Esophagus muscularis mucosa (tissue), 4 donors: ENCODE measurements around the gene PPP1R12A.

Source experiments
- CTCF ChIP-seq, 3 experiments: fragments of 200-600 bp in 2 of 3; fragments of 450-650 bp in 1 of 3; sonication (generic) in 2 of 3; IDR thresholded peaks; one replicate each; pipeline ENCODE4 v1.5.1; 2017 to 2019; ENCODE audit warnings: antibody characterized with exemption in 3 of 3, mild to moderate bottlenecking in 2 of 3, moderate library complexity in 1 of 3
- EP300 ChIP-seq: sonication (generic); formaldehyde crosslinking; IDR thresholded peaks from one replicate; pipeline ENCODE4 v1.6.1; 2017; ENCODE audit warnings: antibody characterized with exemption
- POLR2A ChIP-seq: fragments of 450-650 bp; IDR thresholded peaks from one replicate; pipeline ENCODE4 v1.6.1; 2017; ENCODE audit warnings: antibody characterized with exemption, moderate library complexity, mild to moderate bottlenecking, low read depth
- POLR2AphosphoS5 ChIP-seq, 2 donors: sonication (generic); formaldehyde crosslinking; IDR thresholded peaks; one replicate each; pipeline ENCODE4 v1.6.1; 2017; ENCODE audit warnings: antibody characterized with exemption in 2 of 2

- TF ChIP-seq POLR2A (no peak), CTCF (IDR thresholded peaks at IDR 0.05) (no peak), EP300 (no peak), POLR2AphosphoS5 (IDR thresholded peaks at IDR 0.05) (peak; percentile 14 to 56)
These were observed 1.8 kb upstream of the PPP1R12A start for GRCh38 chr12:79936670-79937069.
